PFSK-1 (cell line): ENCODE results near the gene SP6.

ENCODE experiments used
- FOXP2 ChIP-seq: optimal IDR thresholded peaks from 2 replicates; pipeline ENCODE3; 2011; ENCODE audit warnings: borderline replicate concordance, control low read depth, inconsistent platforms; ENCODE audit not compliant: insufficient read depth; ENCODE audit errors: extremely low read length, extremely low read depth
- POLR2AphosphoS5 ChIP-seq: IDR thresholded peaks from 2 replicates; pipeline ENCODE4 v1.6.1; 2012; ENCODE audit warnings: low read depth, mild to moderate bottlenecking, control low read depth, low read length, moderate library complexity
- REST ChIP-seq, 2 experiments: IDR thresholded peaks; 2 replicates each; pipeline versions ENCODE4 v1.6.1 to v1.8.0; 2011 to 2012; ENCODE audit warnings: low read depth in 2 of 2, low read length in 2 of 2, control low read depth in 1 of 2, inconsistent platforms in 1 of 2, mild to moderate bottlenecking in 1 of 2, moderate library complexity in 1 of 2; ENCODE audit not compliant: insufficient read depth in 1 of 2
- SIN3A ChIP-seq: IDR thresholded peaks from 2 replicates; pipeline ENCODE4 v1.6.1; 2012; ENCODE audit warnings: mild to moderate bottlenecking, low read length, moderate library complexity, borderline replicate concordance; ENCODE audit not compliant: insufficient read depth
- TAF1 ChIP-seq: IDR thresholded peaks from 2 replicates; pipeline ENCODE4 v1.6.1; 2012; ENCODE audit warnings: low read length, control low read depth, borderline replicate concordance; ENCODE audit not compliant: insufficient read depth

SP6 gene

GRCh38 chr17:47884427-47884740, 33.4 kb upstream of the SP6 start:
- no peak for TF ChIP-seq SIN3A
- TF ChIP-seq FOXP2: no peak
- no peak for TF ChIP-seq TAF1
- no peak for TF ChIP-seq REST (IDR thresholded peaks at IDR 0.05; ENCODE audit: insufficient read depth in 1 of 2, low read depth in 2 of 2, low read length in 2 of 2)
- TF ChIP-seq POLR2AphosphoS5: no peak

- TF ChIP-seq SIN3A: no peak
- no peak for TF ChIP-seq REST (IDR thresholded peaks at IDR 0.05; ENCODE audit: insufficient read depth in 1 of 2, low read depth in 2 of 2, low read length in 2 of 2)
- no peak for TF ChIP-seq TAF1
- no peak for TF ChIP-seq FOXP2
- TF ChIP-seq POLR2AphosphoS5: no peak
These were observed 32.8 kb upstream of the SP6 start for GRCh38 chr17:47883589-47884426.

- TF ChIP-seq POLR2AphosphoS5 (no peak), SIN3A (no peak), TAF1 (no peak), FOXP2 (no peak), REST (IDR thresholded peaks at IDR 0.05; ENCODE audit: insufficient read depth in 1 of 2, low read depth in 2 of 2, low read length in 2 of 2) (no peak)
These were observed 32.0 kb upstream of the SP6 start for GRCh38 chr17:47882695-47883588.

GRCh38 chr17:47882247-47882646, 31.3 kb upstream of the SP6 start:
- no peak for TF ChIP-seq FOXP2
- no peak for TF ChIP-seq SIN3A
- TF ChIP-seq POLR2AphosphoS5: no peak
- no peak for TF ChIP-seq REST (IDR thresholded peaks at IDR 0.05; ENCODE audit: insufficient read depth in 1 of 2, low read depth in 2 of 2, low read length in 2 of 2)
- no peak for TF ChIP-seq TAF1
